GM12875 (cell line): ENCODE results near the gene PCBP3.

Experiments used
- H3K4me3 ChIP-seq: one replicate; pipeline ENCODE4 v1.5.1; 2011; ENCODE audit warnings: low read depth, low read length, control low read depth
- TF ChIP-seq, protein P1 (sequence below): IDR thresholded peaks from 2 replicates; pipeline ENCODE4 v1.5.1; 2011; ENCODE audit warnings: low read depth, mild to moderate bottlenecking, control low read depth, inconsistent platforms, low read length, moderate library complexity, borderline replicate concordance; ENCODE audit not compliant: insufficient read depth

PCBP3 gene

DNA sequence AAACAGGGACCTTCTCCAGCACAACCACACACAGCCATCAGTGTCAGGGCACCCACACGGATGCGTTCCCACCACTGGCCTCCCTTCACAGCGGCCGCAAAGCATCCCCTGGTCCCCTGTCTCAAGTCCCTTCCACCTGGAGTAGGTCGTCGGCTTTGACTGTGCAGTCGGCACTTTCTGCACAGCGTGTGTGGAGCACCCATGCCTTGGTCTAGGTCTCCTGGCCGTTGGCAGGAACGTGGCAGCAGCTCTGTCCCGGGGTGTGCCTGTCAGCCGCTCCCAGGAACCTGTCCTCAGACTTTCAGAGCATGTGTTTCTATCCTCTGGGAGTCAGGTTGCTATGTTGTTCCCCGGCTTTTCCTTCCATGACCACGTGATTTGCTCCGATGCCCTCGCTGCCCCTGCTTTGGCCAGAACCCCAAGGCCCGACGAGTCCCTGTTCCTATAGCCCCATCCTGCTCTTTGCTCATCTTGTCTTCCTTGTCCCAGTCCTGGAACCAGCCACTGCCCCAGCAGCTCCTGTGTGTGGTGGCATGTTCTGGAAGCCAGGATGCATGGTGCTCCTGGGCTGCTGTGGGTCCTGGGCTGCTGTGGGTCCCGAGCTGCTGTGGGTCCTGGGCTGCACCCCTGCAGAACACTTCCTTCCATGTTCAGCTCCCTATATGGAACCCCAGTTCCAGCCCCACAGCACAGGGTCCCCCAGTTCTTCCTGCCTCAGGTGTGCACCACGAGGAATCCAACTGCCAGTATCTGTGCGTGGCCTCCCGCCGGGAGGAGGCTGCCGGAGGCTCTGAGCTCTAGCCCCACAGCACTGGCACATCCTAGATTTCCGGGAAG lies 253.9 kb downstream of the PCBP3 start:
- TF ChIP-seq, protein P1, sequence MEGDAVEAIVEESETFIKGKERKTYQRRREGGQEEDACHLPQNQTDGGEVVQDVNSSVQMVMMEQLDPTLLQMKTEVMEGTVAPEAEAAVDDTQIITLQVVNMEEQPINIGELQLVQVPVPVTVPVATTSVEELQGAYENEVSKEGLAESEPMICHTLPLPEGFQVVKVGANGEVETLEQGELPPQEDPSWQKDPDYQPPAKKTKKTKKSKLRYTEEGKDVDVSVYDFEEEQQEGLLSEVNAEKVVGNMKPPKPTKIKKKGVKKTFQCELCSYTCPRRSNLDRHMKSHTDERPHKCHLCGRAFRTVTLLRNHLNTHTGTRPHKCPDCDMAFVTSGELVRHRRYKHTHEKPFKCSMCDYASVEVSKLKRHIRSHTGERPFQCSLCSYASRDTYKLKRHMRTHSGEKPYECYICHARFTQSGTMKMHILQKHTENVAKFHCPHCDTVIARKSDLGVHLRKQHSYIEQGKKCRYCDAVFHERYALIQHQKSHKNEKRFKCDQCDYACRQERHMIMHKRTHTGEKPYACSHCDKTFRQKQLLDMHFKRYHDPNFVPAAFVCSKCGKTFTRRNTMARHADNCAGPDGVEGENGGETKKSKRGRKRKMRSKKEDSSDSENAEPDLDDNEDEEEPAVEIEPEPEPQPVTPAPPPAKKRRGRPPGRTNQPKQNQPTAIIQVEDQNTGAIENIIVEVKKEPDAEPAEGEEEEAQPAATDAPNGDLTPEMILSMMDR, result no peak
- H3K4me3 ChIP-seq, result no peak overlapping the region

DNA sequence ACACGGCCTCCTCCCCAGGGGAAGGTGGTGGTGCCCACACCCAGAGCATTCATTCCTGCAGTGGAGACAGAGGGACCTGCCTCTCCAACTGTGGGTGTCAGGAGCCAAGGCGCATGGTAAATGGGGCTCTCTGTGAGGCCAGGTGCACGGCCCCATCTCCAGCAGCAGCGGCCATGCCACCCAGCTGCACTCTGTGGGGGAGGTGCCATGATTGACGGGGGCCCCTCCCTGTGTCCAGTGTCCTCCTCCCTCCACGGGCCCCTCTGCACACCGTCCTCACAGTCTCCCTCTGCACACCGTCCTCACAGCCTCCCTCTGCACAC lies 254.5 kb downstream of the PCBP3 start:
- TF ChIP-seq, protein P1, result no peak
- H3K4me3 ChIP-seq, result no peak overlapping the region

DNA sequence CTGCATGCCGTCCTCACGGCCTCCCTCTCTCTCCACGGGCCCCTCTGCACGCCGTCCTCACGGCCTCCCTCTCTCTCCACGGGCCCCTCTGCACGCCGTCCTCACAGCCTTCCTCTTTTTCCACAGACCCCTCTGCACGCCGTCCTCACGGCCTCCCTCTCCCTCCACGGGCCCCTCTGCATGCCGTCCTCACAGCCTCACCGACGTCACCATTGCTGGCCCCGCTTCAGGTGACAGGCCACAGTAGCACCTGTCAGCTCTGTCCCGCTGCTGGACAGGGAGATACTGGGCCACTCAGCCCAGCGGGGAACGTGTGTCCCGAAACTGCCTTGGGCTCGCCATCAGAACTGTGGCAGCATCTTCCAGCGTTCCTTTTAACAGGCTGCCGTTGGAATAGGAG lies 255.3 kb downstream of the PCBP3 start:
- TF ChIP-seq, protein P1, result no peak
- H3K4me3 ChIP-seq, result no peak overlapping the region

DNA sequence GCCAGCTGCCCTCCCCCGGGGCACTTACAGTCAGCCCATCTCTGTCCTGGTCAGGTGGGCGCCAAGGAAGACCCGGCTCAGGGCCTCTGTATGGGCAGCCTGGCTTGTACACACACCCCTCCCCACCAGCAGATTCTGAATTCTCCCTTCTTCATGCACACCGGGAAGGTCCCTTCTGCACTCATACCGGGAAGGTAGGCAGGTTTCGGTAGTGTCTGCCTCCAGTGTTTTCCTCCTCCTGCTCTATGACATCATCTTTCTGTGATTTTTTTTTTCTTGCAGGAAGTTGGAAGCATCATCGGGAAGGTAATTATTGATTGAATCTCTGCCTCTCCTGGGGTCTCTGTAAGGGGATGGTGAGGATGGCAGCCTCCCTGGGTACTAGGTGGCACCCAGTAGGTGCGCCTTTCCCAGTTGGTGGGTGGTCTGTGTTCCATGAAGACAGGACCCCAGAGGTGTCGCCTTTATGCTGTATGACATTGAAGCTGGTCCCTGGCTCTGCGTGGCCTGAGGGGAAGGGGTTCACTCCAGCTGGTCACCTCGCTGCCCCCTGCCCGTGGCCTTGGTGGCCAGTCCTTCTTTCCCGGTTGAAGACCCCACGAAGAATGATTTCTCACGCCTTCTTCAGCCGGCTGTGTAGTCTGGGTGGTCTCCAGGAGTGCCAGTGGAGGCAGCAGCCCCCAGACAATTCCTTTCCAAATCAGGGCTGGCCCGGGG lies 255.9 kb downstream of the PCBP3 start:
- TF ChIP-seq, protein P1, result no peak
- H3K4me3 ChIP-seq, result no peak overlapping the region

DNA sequence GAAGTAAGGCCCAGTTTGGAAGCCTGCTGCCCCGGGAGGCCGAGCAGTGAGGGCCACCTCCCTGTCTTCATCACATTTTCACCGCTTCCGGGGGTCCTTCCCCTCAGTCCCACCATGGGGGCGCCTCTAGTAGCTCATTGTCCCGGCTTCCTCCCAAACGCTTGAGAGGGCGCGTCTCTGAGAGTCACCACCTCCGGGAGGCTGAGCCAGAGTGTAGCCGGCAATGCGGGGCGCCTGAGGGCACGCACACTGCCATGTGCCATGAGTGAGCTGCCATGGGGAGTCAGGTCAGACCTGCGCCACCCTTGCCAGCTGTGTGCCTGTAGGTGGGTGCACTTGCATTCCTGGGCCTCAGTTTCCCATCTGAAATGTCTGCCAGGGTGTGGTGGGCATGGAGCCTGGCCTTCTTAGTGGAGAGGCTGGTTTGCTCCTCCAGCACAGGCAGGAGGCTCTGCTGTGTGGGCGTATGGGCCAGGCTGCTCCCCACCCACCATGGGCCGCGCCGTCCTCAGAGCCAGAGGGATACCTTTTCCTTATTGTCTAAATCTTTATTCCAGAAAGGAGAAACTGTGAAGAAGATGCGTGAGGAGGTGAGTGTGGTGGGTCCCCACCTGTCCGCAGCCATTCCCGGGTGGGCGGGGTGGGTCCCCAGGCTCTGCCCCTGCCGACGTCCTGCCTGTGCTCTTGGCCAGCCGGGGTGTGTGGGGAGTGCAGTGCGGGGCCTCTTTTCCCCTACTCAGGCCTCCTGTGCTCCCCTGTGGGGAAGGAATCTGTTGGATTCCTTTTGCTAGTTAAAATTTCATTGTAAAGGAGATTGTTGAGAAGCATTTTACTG lies 256.7 kb downstream of the PCBP3 start:
- TF ChIP-seq, protein P1, result no peak
- H3K4me3 ChIP-seq, result no peak overlapping the region

DNA sequence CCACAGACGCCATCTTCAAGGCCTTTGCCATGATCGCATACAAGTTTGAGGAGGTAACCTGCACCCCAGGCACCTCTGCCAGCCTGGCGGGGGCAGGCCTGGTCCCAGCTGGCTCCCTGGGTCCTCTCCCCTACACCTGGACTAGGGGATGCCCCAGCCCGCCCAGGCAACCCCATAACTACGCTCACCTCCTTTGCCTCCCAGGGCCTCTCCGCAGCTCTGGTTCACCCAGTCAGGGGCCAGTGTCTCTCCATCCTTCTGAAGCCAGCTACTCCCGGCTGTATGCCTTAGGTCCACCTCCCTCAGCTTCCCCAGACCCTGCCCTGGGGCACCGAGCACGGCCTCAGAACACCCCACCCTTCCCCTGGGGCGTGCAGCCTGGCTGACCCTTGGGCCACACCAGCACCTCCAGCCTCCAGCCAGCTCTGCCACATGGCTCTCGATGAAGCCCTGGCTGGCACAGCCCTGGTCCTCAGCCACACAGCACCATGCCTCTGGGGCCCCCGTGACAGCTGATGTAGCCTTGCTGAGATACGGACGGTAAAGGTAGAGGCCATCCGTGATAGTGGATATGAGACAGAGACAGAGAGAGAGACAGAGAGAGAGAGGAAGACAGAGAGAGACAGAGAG lies 257.7 kb downstream of the PCBP3 start:
- H3K4me3 ChIP-seq, result no peak overlapping the region
- TF ChIP-seq, protein P1, result no peak
